NCI-H2107 (cell line): ENCODE data around the gene CDC14B.

Source experiments
- DNase-seq: peaks from one replicate; lab custom pipeline; 2025; lab: John Stamatoyannopoulos, UW

The CDC14B gene

GRCh38 chr9:96484521-96484931 is 135.1 kb downstream of the CDC14B start:
- DNase-seq, result no peak

GRCh38 chr9:96483733-96484390 is 135.8 kb downstream of the CDC14B start:
- no peak for DNase-seq

GRCh38 chr9:96483197-96483596 is 136.4 kb downstream of the CDC14B start:
- DNase-seq, result no peak

- no peak for DNase-seq
These were observed 137.2 kb downstream of the CDC14B start for GRCh38 chr9:96482476-96482875.

- no peak for DNase-seq
These were observed 138.9 kb downstream of the CDC14B start for GRCh38 chr9:96480736-96481135.

GRCh38 chr9:96478829-96479371 is 140.7 kb downstream of the CDC14B start:
- no peak for DNase-seq

GRCh38 chr9:96476591-96476990 is 143.1 kb downstream of the CDC14B start:
- no peak for DNase-seq

GRCh38 chr9:96476013-96476412 is 143.6 kb downstream of the CDC14B start:
- no peak for DNase-seq

GRCh38 chr9:96467784-96468183 is 151.9 kb downstream of the CDC14B start:
- no peak for DNase-seq

GRCh38 chr9:96464426-96464825 is 155.2 kb downstream of the CDC14B start:
- DNase-seq, result no peak

- DNase-seq, result no peak
These were observed 157.1 kb downstream of the CDC14B start for GRCh38 chr9:96462541-96462940.

GRCh38 chr9:96461336-96461735 is 158.3 kb downstream of the CDC14B start:
- DNase-seq, result no peak

GRCh38 chr9:96460882-96461281 is 158.8 kb downstream of the CDC14B start:
- no peak for DNase-seq

GRCh38 chr9:96460470-96460869 is 159.2 kb downstream of the CDC14B start:
- no peak for DNase-seq

GRCh38 chr9:96459268-96460007 is 160.2 kb downstream of the CDC14B start:
- DNase-seq, result no peak

GRCh38 chr9:96458226-96458625 is 161.4 kb downstream of the CDC14B start:
- DNase-seq, result no peak

- DNase-seq, result no peak
These were observed 162.4 kb downstream of the CDC14B start for GRCh38 chr9:96457266-96457665.

- no peak for DNase-seq
These were observed 166.0 kb downstream of the CDC14B start for GRCh38 chr9:96453625-96454024.

- DNase-seq, result no peak
These were observed 168.8 kb downstream of the CDC14B start for GRCh38 chr9:96450613-96451528.
